Coronary artery (tissue), 2 donors: ENCODE measurements around the gene MAPK8IP2.
A peak's percentile ranks its signal among the peaks of the same experiment; 100 is the strongest.

Experiments used
- DNase-seq: peaks from one replicate; pipeline ENCODE4 v3.0.0-alpha.2; 2017; ENCODE audit warnings: low spot score
- H3K27ac ChIP-seq, 2 donors: fragments of 200-600 bp; sonication (generic); one replicate each; pipeline ENCODE4 v1.5.1; 2016 to 2019
- H3K4me3 ChIP-seq: fragments of 200-600 bp; sonication (generic); 2 replicates; pipeline ENCODE4 v1.5.1; 2016; ENCODE audit warnings: mild to moderate bottlenecking, moderate library complexity
- CTCF ChIP-seq: fragments of 200-600 bp; sonication (generic); IDR thresholded peaks from one replicate; pipeline ENCODE4 v1.5.1; 2019; ENCODE audit warnings: antibody characterized with exemption

The MAPK8IP2 gene

DNA sequence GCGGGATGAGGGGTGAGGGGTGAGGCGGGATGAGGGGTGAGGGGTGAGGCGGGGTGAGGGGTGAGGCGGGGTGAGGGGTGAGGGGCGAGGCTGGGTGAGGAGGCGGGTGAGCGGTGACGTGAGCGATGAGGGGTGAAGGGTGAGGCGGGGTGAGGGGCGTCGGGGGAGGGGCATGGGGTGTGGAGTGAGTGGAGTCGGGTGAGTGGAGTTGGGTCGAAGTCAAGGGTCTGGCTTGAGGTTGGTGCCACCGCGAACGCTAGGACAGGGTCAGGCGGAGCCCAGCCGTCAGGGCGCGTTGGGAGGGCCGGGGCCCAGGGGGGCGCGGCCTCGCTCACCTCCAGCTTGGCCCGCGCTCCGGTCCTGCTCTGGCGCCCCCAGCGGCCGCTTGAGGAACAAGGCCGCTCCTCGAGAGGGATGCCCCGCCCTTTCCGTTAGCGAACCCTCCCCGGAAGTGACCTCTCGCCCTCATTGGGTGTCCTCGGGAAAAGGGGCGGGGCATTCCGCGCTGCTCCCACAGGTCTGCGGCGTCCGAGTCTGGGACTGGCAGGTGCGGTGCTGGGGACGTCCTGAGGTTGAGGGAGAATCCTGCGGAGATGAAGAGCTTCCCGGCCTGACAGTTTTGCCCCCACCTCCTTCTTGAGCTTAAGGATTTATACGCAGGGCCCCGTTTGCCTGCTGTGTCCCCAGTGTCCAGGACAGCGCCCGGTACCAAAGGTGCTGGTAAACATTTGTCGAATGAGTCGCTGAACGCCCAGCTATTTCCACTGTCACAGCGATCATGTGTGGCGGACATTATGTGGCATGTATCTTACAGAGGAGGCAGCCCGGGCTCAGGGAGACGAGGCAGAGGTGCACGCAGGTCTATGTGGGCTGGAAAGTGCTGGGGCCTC is 37.8 kb upstream of the MAPK8IP2 start, which contains the start of gene SYCE3:
TSS of gene SYCE3 (minus strand) at position 397 of the 890 bp plus-strand sequence. CDS start 6,514 bp downstream, outside the sequence.
- peak; percentile 93 for DNase-seq
- Histone ChIP-seq H3K4me3 (peak within 1 kb of the TSS; percentile 75), H3K27ac (peak within 1 kb of the TSS in 1 of 2 donors; percentile 49)
- TF ChIP-seq CTCF: peak; percentile 94

GRCh38 chr22:50563413-50564160 is 37.0 kb upstream of the MAPK8IP2 start:
- H3K27ac ChIP-seq: peak overlapping the region in 1 of 2 donors; percentile 49
- DNase-seq: no peak
- no peak for TF ChIP-seq CTCF
- peak overlapping the region; percentile 75 for H3K4me3 ChIP-seq

- no peak for TF ChIP-seq CTCF
- no peak for DNase-seq
- H3K27ac ChIP-seq: no peak overlapping the region
- H3K4me3 ChIP-seq: no peak overlapping the region
Measured at GRCh38 chr22:50564289-50564688, 36.3 kb upstream of the MAPK8IP2 start.

- no peak for DNase-seq
- H3K27ac ChIP-seq: no peak overlapping the region
- no peak overlapping the region for H3K4me3 ChIP-seq
- TF ChIP-seq CTCF: no peak
Measured at GRCh38 chr22:50567721-50568252, 32.8 kb upstream of the MAPK8IP2 start.

GRCh38 chr22:50568626-50569025 is 32.0 kb upstream of the MAPK8IP2 start:
- no peak for TF ChIP-seq CTCF
- no peak overlapping the region for H3K27ac ChIP-seq
- no peak overlapping the region for H3K4me3 ChIP-seq
- no peak for DNase-seq

DNA sequence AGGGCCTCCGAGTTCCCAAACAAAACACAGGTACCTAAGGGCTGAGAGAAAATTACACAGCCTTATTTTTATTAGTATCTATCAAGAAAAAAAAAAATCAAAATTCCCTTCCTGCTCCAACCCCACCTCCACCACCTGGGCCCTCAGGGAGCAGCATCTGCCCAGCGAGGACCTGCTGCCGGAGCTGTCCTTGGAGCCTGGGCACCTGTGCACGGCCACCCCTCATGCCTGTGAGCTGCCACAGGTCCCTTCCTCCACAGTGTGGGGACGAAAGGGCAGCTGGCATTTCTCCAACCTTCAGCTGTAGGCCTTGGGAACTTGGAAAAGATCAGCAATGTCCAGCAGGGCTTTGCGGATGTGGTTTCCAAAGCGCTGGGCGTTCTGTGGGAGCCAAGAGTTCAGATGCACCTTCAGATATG is 31.5 kb upstream of the MAPK8IP2 start:
- no peak for TF ChIP-seq CTCF
- no peak overlapping the region for H3K4me3 ChIP-seq
- no peak overlapping the region for H3K27ac ChIP-seq
- no peak for DNase-seq
